Stimulated activated CD4-positive, alpha-beta T cell treated with anti-CD3 and anti-CD28 coated beads, Interleukin-2, amount 100 ng/mL, for 48 hours (primary cell): ENCODE results near the gene PREP.
"Not testable (repeated sequence)": the region's sequence is repeated elsewhere in the genome, so short reads cannot be mapped to it uniquely, and the experiment has no call there.

Experiments used
- DNase-seq, 2 donors: peaks; one replicate each; pipeline ENCODE4 v3.0.0-alpha.2; 2020

Gene PREP

GRCh38 chr6:105338350-105338983, 64.4 kb downstream of the PREP start:
- DNase-seq, result not testable (repeated sequence)

DNA sequence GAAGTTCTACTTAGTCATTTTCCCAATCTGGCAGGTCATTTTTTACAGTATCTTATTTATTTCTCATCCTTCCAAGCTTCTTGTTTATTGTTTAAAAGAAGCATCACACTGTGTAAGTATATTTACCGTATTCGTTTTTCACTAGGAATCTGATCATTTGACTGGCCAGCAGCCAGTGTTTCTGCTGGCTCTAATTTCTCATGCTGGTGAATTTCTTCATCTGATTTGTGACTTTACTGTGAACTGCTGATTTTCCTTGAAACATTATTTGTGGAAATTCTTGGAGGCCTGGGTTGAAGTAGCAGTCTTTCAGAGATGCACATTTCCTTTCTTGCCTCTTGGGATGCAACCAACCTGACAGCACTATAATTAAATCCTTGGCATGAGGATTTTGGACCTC, 65.9 kb downstream of the PREP start:
- DNase-seq, result no peak

GRCh38 chr6:105332576-105332975, 70.3 kb downstream of the PREP start:
- DNase-seq, result no peak

- DNase-seq, result no peak
Measured at GRCh38 chr6:105331927-105332326, 71.0 kb downstream of the PREP start.

- DNase-seq, result no peak
Measured at GRCh38 chr6:105330913-105331312, 72.0 kb downstream of the PREP start.

DNA sequence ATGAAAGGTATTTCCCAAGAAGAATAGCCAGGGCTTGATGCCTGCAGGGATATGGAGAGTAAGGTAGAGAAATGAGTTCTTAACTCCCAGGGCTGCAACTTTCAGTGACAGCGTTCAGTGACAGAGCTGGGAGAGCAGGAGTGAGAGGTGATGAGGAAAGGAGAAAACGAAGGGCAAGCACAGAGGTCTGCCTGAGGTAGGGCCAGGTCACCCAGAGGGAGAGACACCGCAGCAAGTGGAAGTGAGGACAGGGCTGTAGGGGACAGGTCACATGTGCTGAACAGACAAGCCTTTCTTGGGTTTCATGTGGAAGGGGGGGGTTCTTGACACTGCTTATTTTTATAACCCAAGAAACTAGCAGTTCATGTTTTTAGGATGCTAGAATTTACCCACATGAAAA, 72.5 kb downstream of the PREP start:
- no peak for DNase-seq

DNA sequence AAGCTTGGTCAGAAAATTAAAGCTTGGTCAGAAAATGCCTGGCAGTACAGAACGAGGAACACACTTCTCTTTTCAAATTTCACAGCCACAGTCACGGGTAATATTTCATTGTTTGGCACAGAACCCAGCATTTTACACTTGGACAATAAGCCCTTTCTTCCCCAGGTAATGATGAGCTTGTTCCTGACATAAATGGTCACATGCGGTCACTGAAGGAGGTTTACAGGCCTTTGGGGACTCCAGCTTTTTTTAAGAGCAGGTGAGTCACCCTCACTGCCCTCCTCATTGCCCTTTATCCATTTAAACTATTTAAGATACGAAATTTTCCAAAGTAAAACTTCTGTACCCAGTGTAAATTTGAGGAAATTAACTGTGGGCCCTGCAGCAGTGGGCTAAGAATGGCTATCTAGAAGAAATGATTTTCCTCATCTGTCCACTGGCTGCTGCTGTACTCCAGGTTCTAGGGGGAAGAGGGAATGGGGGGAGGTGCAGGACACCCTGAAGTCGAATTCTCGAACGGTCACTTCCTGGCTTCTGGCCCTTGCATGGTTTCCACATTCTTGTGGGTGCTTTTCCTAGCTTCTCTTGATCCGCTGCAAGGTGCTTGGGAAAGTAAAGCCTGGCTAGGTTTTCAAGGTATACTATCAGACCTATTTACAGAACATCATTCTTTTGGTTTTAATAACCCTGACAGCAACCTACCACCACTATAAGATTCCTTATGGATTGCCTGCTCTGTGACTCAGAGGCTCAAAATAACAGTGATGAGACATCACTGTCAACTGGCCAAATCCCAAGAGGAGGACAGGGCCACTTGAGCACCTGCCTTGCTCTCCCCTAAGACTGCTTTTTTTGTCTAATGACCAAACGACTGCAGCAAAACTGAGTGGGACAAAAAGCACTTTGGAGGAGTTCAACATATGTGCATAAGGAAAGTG, 75.8 kb downstream of the PREP start:
- no peak for DNase-seq

DNA sequence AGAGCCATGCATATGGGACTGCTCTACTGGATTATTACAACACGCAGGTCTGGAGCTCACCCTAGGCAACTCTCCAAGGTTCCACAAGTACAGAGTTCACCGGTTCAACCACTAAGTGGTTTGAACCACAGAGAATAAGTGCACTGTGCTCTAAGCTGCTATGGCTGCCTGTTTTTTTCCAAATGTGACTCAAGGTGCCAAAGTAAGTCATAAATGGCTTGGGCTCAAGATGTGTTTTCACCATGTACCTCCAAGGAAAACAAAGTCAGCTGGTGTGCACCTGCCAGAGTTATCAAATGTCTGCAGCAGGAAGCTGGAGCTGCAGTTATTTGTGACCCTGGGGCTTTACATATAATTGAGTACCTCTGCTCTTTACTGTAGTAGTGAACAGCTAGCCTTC, 76.7 kb downstream of the PREP start:
- no peak for DNase-seq

DNA sequence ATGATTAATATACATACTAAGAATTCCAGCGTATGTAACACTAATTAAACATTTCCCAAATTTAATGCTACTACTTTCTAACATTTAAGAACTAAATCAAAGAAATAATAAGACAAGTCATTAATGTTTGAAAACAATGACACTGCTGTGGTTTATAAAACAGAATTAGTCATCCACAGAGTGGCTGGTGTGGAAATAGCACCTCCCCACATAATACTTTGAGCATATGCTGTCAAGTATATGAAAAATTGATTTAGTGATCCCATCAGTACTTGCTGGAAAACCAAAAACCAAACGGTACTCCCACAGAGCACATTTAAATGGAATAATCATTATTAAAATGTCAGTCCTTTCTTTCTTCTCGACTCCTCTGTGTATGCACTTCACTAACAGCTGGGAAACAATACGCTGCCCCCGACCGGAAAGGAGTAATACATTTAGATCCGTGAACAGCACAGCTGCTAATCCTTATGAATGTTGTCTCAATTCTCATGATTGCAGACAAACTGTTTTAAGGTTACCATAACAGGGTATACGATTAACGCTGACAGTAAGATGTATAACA, 78.4 kb downstream of the PREP start:
- no peak for DNase-seq

DNA sequence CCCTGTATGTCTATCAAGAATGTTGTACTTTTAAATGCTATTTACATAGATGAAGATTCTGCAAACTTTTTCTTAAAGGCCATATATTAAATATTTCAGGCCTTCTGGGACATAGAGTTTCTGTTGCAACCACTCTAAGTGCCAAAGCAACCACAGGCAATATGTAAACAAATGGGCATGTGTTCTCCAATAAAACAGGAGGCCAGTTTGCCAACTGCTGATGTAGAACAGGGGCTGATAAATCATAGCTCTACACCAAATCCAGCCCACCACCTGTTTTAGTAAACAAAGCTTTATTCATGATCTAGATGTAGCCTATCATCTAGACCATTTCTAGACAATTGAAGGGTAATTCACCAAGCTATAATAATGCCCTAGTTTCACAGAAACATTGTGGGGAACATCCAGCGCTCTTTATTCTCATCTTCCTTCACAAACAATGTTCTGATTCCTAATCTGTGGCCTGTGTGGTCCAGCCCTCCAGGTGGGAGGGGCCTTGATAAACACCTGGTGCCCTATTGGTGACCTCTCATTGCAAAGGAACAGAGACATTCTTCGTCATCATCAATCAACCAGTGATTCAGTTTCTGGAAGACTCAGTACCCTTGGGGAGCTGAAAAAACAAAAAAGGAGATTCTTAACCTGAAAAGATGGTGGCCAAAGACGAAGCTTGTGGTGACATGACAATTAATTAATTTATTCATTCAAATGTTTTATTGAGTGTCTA, 80.2 kb downstream of the PREP start:
- no peak for DNase-seq

- DNase-seq, result no peak
Measured at GRCh38 chr6:105321728-105322127, 81.2 kb downstream of the PREP start.

DNA sequence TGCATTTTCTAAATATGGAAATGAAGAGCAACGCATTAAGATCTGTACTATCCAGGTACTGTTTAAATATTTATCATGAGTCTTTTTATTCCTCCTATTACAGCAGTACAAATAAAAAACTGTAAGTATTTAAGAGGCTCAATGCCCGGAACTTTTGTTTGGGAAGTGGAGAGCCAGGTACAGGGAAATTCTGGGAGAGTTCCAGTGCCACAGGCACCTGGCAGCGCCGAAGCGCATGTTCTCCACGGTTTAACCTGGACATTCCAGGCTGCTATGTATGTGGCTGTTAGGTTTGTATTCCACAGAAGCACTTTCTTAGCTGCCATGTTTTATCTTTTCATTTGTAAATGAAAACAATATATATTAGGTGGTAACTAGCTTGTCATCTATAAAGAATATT, 81.7 kb downstream of the PREP start:
- DNase-seq, result no peak

- DNase-seq, result no peak
Measured at GRCh38 chr6:105320765-105321164, 82.1 kb downstream of the PREP start.

DNA sequence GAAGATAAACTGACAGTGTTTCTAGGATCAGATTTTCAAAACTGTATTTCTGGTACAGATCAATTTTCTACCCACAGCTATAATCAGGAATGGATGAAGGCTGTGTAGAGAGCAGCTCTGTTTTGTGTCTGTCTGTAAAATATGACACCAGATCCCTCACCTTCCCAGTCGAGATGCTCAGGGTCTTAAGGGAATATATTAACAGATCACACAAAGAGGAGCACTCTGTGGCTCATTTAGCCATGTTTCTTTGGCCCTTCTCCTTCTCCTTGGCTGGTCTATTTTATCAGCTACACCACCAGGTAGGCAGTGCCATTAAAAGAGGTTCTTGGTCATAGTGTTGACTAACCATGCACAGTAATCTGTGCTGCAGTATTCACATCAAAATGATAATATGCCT, 82.6 kb downstream of the PREP start:
- DNase-seq, result no peak

- no peak for DNase-seq
Measured at GRCh38 chr6:105319331-105319730, 83.6 kb downstream of the PREP start.

DNA sequence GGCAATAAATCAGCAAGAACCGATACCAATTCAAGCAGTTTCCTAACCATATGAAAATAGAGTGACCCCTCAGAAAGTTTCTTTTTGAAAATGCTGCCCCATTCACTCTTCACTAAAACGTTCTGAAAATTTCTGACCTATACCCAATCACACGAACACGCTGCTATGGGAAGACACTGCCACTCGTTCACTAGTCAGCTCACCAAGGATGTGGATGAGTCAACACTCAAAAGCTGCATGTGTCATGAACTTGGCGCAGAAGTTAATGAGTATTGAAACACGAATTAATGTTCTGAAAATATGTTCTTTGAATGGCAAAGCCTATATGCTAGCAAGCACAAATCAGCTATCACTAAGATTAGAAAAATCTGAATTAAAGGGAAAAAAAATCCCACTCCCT, 84.2 kb downstream of the PREP start:
- no peak for DNase-seq

GRCh38 chr6:105317607-105318533, 85.0 kb downstream of the PREP start:
- no peak for DNase-seq

- DNase-seq, result no peak
Measured at GRCh38 chr6:105313211-105313610, 89.7 kb downstream of the PREP start.

- DNase-seq, result no peak
Measured at GRCh38 chr6:105310947-105311346, 91.9 kb downstream of the PREP start.

DNA sequence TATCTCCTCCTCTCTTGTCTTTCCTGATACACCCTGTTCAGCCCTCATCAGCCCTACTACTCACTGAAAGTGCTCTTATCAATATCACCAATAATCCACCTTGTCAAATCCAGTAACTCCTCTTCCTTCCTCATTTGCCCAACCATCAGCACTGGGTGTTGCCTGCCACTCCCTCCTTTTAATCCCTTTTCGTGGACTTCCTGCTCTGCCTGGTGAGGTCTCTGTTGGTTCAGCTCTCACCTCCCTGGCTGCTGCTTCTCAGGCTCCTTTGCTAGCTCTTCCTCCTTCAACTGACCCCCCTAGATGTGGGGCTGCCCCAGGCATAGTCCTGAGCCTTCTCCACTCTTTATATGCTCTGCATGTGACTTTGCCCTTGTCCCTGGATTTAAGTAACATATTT, 92.5 kb downstream of the PREP start:
- DNase-seq, result no peak

GRCh38 chr6:105308840-105309239, 94.0 kb downstream of the PREP start:
- no peak for DNase-seq

DNA sequence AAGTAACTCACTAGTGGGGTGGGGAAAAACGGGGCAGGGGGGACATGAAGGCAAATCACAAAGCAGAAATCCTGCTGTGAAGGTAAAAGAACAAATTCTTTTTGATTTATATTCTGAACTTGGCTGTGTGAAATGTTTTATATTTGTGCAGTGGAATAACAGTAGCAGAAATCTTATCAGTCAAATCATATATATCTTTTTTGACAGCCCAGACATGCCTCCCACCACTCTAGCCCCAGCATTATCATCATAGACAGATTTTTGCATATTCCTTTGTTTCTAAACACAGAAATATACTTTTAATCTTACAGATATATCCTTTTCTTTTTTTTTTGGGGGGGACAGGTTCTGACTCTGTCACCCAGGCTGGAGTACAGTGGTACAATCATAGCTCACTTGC, 97.4 kb downstream of the PREP start:
- no peak for DNase-seq
